Gastroesophageal sphincter (tissue), 4 donors: ENCODE data around the gene CASP9. TPM values are rescaled to one million over a fixed set of nuclear protein-coding genes. Genes with fewer than 3 reads are reported as not detected.

Experiments used
- ATAC-seq: fragments of 150-250 bp; one replicate; pipeline ENCODE4 v1.9.1; 2016; ENCODE audit warnings: mild to moderate bottlenecking, moderate library complexity
- H3K27ac ChIP-seq, 4 donors: fragments of 200-600 bp; sonication (generic) in 3 of 4; 1 replicate in 3 of 4; 2 replicates in 1 of 4; pipeline ENCODE4 v1.5.1; 2016 to 2019
- H3K27me3 ChIP-seq: fragments of 200-600 bp; sonication (generic); one replicate; pipeline ENCODE4 v1.5.1; 2019
- H3K36me3 ChIP-seq, 2 donors: fragments of 200-600 bp; sonication (generic); one replicate each; pipeline ENCODE4 v1.5.1; 2019; ENCODE audit warnings: control low read depth in 1 of 2
- H3K4me1 ChIP-seq, 3 donors: fragments of 200-600 bp; sonication (generic); 1 replicate in 2 of 3; 2 replicates in 1 of 3; pipeline ENCODE4 v1.5.1; 2016 to 2019; ENCODE audit warnings: control low read depth in 2 of 3
- H3K4me3 ChIP-seq, 2 donors: fragments of 200-600 bp; sonication (generic); one replicate each; pipeline ENCODE4 v1.5.1; 2019; ENCODE audit warnings: mild to moderate bottlenecking in 1 of 2, moderate library complexity in 1 of 2
- H3K9me3 ChIP-seq, 3 donors: fragments of 200-600 bp; sonication (generic); one replicate each; pipeline ENCODE4 v1.5.1; 2017 to 2019; ENCODE audit warnings: control low read depth in 2 of 3
- CTCF ChIP-seq, 4 experiments: fragments of 200-600 bp in 2 of 4; fragments of 450-650 bp in 2 of 4; sonication (generic) in 1 of 4; IDR thresholded peaks; one replicate each; pipeline ENCODE4 v1.5.1; 2017 to 2019; ENCODE audit warnings: antibody characterized with exemption in 4 of 4, mild to moderate bottlenecking in 2 of 4, moderate library complexity in 2 of 4
- EP300 ChIP-seq: sonication (generic); formaldehyde crosslinking; IDR thresholded peaks from one replicate; pipeline ENCODE4 v1.6.1; 2017; ENCODE audit warnings: antibody characterized with exemption, mild to moderate bottlenecking
- POLR2A ChIP-seq, 2 donors: fragments of 450-650 bp; IDR thresholded peaks; one replicate each; pipeline ENCODE4 v1.6.1; 2017; ENCODE audit warnings: antibody characterized with exemption in 2 of 2, mild to moderate bottlenecking in 2 of 2, moderate library complexity in 1 of 2
- POLR2AphosphoS5 ChIP-seq: sonication (generic); formaldehyde crosslinking; IDR thresholded peaks from one replicate; pipeline ENCODE4 v1.6.1; 2017; ENCODE audit warnings: antibody characterized with exemption
- WGBS, 2 donors: methylation state at CpG; one replicate each; pipeline ENCODE4 v1.1.5; 2018; ENCODE audit warnings: low coverage in 1 of 2; 5-methylcytosine and 5-hydroxymethylcytosine counted together
- total RNA-seq, 4 donors: library from RNA; depleted of rRNA; stranded (reverse); fragments of >200 nt; gene quantifications; one replicate each; pipeline ENCODE4 v1.1.0, GENCODE V29; 2016

Gene CASP9
- total RNA-seq, 4 donors from 2014 or later = 11.0 to 22.5 (median 14.3) TPM

- Histone ChIP-seq H3K4me1 (no peaks in the 10 kb centered on the region), H3K36me3 (peaks cover 0 to 99% of the 10 kb centered on the region in 2 donors), H3K9me3 (no peaks in the 10 kb centered on the region), H3K4me3 (no peak overlapping the region), H3K27ac (no peak overlapping the region), H3K27me3 (no peaks in the 10 kb centered on the region)
- TF ChIP-seq POLR2AphosphoS5 (no peak), EP300 (no peak)
- 80 to 93% methylated on average over 4 of the region's 4 CpGs for WGBS, 2 donors
- ATAC-seq = no peak
Measured at GRCh38 chr1:15541231-15541792, 17.3 kb upstream of the CASP9 start.

DNA sequence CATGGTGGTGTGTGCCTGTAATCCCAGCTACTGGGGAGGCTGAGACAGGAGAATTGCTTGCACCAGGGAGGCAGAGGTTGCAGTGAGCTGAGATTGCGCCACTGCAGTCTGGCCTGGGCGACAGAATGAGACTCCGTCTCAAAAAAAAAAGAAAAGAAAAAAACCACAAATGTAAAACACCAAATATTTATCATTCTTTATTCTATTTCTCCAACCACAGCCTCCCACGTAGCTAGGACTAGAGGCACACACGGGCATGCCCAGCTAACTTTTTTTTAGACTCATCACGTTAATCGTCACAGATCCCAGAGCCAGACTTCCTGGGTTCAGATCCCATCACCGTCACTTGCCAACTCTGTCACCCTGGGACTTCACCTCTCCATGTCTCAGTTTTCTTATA, 16.2 kb upstream of the CASP9 start:
- no peak for ATAC-seq
- H3K4me1 ChIP-seq = no peaks in the 10 kb centered on the region
- H3K36me3 ChIP-seq = peaks cover 0 to 99% of the 10 kb centered on the region in 2 donors
- WGBS, 2 donors = 87 to 97% methylated on average over 8 of the region's 8 CpGs
- no peak for TF ChIP-seq POLR2A (IDR thresholded peaks at IDR 0.05)
- TF ChIP-seq POLR2AphosphoS5 = no peak
- no peak for TF ChIP-seq EP300
- TF ChIP-seq CTCF (IDR thresholded peaks at IDR 0.05) = no peak
- H3K27me3 ChIP-seq = no peaks in the 10 kb centered on the region
- H3K27ac ChIP-seq = no peak overlapping the region
- H3K9me3 ChIP-seq = no peaks in the 10 kb centered on the region
- H3K4me3 ChIP-seq = no peak overlapping the region

- Histone ChIP-seq H3K36me3 (peaks cover 0 to 99% of the 10 kb centered on the region in 2 donors), H3K4me3 (no peak overlapping the region), H3K27ac (no peak overlapping the region), H3K9me3 (no peaks in the 10 kb centered on the region), H3K27me3 (no peaks in the 10 kb centered on the region), H3K4me1 (no peaks in the 10 kb centered on the region)
- ATAC-seq = no peak
- WGBS, 2 donors = 80 to 88% methylated on average over 4 to 6 of the region's 6 CpGs
- no peak for TF ChIP-seq CTCF (IDR thresholded peaks at IDR 0.05)
- no peak for TF ChIP-seq EP300
- no peak for TF ChIP-seq POLR2A (IDR thresholded peaks at IDR 0.05)
- TF ChIP-seq POLR2AphosphoS5 = no peak
Measured at GRCh38 chr1:15538771-15539170, 14.8 kb upstream of the CASP9 start.

- Histone ChIP-seq H3K4me1 (peaks cover 0 to 24% (median 0%) of the 10 kb centered on the region in 3 donors), H3K27ac (no peak overlapping the region), H3K27me3 (no peaks in the 10 kb centered on the region), H3K4me3 (no peak overlapping the region), H3K36me3 (peaks cover 0 to 45% of the 10 kb centered on the region in 2 donors), H3K9me3 (no peaks in the 10 kb centered on the region)
- 82 to 85% methylated on average over 2 of the region's 2 CpGs for WGBS, 2 donors
- ATAC-seq = no peak
- no peak for TF ChIP-seq POLR2AphosphoS5
- no peak for TF ChIP-seq CTCF (IDR thresholded peaks at IDR 0.05)
- no peak for TF ChIP-seq EP300
- TF ChIP-seq POLR2A (IDR thresholded peaks at IDR 0.05) = no peak
Measured at GRCh38 chr1:15531682-15532081, 7.7 kb upstream of the CASP9 start.

DNA sequence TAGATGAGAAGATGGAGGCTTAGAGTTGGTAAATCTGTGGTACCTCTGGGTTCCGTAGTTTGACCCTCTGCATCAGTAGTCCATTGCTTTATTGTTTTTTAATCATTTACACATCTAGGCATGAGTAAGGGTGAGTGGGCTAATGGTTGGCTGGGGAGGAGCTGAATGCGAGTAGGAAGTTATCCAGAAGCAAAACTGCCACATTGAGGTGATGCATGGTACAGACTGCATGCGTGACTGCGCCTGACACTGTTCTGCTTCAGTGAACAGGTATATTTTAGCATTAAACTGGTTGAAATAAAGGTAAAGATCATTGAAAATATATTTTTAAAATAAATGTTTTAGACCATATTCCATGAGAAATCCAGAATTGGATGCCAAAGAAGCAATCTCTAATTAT, 7.0 kb upstream of the CASP9 start:
- TF ChIP-seq POLR2A (IDR thresholded peaks at IDR 0.05) (no peak), EP300 (no peak), CTCF (IDR thresholded peaks at IDR 0.05) (no peak), POLR2AphosphoS5 (no peak)

More for the DNA sequence above, 7.0 kb upstream of the CASP9 start:
- peaks cover 0 to 39% of the 10 kb centered on the region in 2 donors for H3K36me3 ChIP-seq
- peaks cover 0 to 27% (median 1%) of the 10 kb centered on the region in 3 donors for H3K4me1 ChIP-seq
- no peak overlapping the region for H3K27ac ChIP-seq
- no peaks in the 10 kb centered on the region for H3K9me3 ChIP-seq
- no peak overlapping the region for H3K4me3 ChIP-seq
- no peaks in the 10 kb centered on the region for H3K27me3 ChIP-seq
- ATAC-seq = no peak
- WGBS, 2 donors = 100% methylated on average over 1 to 4 of the region's 4 CpGs
